Measurements from ENCODE around the gene OPALIN.

The OPALIN gene

GRCh38 chr10:96334616-96335526, 23.9 kb downstream of the OPALIN start:
- 65% methylated on average over 4 of the region's 5 CpGs for WGBS
- no peak overlapping the region for H3K9ac ChIP-seq (ENCODE audit: low read length)
- H3K36me3 ChIP-seq (ENCODE audit: control insufficient read depth in 1 of 2, insufficient read depth in 2 of 2, low read depth in 1 of 2, low read length in 2 of 2): no peaks in the 10 kb centered on the region
- no peak overlapping the region for H3K18ac ChIP-seq (ENCODE audit: low read depth in 1 of 2, low read length in 2 of 2)
- no peak overlapping the region for H3K27ac ChIP-seq (ENCODE audit: low read length, poor library complexity, severe bottlenecking)
- no peak overlapping the region for H2AK5ac ChIP-seq (ENCODE audit: low read length, severe bottlenecking)
- H3K4me2 ChIP-seq (ENCODE audit: low read length, poor library complexity, severe bottlenecking): no peak overlapping the region
- H2BK15ac ChIP-seq (ENCODE audit: low read depth, poor library complexity, severe bottlenecking): no peak overlapping the region
- H3K14ac ChIP-seq (ENCODE audit: low read length in 2 of 2): no peak overlapping the region
- no peaks in the 10 kb centered on the region for H3K9me3 ChIP-seq (ENCODE audit: control insufficient read depth, low read length)
- H3K4ac ChIP-seq (ENCODE audit: low read depth in 1 of 2, low read length in 2 of 2): no peak overlapping the region
- no peak overlapping the region for H2BK12ac ChIP-seq (ENCODE audit: low read length in 2 of 2)
- no peaks in the 10 kb centered on the region for H3K4me1 ChIP-seq (ENCODE audit: control insufficient read depth, insufficient read depth, low read depth, low read length)
- no peaks in the 10 kb centered on the region for H3K79me1 ChIP-seq (replicated peaks; ENCODE audit: low read length, poor library complexity, severe bottlenecking)
- no peak overlapping the region for H2BK120ac ChIP-seq (ENCODE audit: low read depth, low read length)
- peak; percentile 30 for DNase-seq
- H2AFZ ChIP-seq (ENCODE audit: low read depth, low read length): no peak overlapping the region
- no peak overlapping the region for H3K4me3 ChIP-seq (ENCODE audit: insufficient read depth in 1 of 2, low read depth in 1 of 2, low read length in 2 of 2)
- H3K27me3 ChIP-seq (ENCODE audit: control insufficient read depth in 1 of 2, insufficient read depth in 1 of 2, low read length in 2 of 2): peaks cover 31 to 42% of the 10 kb centered on the region in 2 experiments
- H4K91ac ChIP-seq (ENCODE audit: low read length): no peak overlapping the region
- no peak overlapping the region for H3K23ac ChIP-seq (ENCODE audit: low read length in 2 of 2)
- H2BK5ac ChIP-seq (ENCODE audit: low read depth, low read length, poor library complexity, severe bottlenecking): no peak overlapping the region
- no peak overlapping the region for H4K8ac ChIP-seq (ENCODE audit: low read length)

GRCh38 chr10:96333101-96333500, 25.7 kb downstream of the OPALIN start:
- H3K18ac ChIP-seq (ENCODE audit: low read depth in 1 of 2, low read length in 2 of 2): no peak overlapping the region
- H3K14ac ChIP-seq (ENCODE audit: low read length in 2 of 2): no peak overlapping the region
- no peak overlapping the region for H3K9ac ChIP-seq (ENCODE audit: low read length)
- 86% methylated on average over 1 of the region's 1 CpG for WGBS
- H4K8ac ChIP-seq (ENCODE audit: low read length): no peak overlapping the region
- no peak overlapping the region for H3K27ac ChIP-seq (ENCODE audit: low read length, poor library complexity, severe bottlenecking)
- H3K36me3 ChIP-seq (ENCODE audit: control insufficient read depth in 1 of 2, insufficient read depth in 2 of 2, low read depth in 1 of 2, low read length in 2 of 2): no peaks in the 10 kb centered on the region
- no peak overlapping the region for H3K4me3 ChIP-seq (ENCODE audit: insufficient read depth in 1 of 2, low read depth in 1 of 2, low read length in 2 of 2)
- no peak overlapping the region for H3K23ac ChIP-seq (ENCODE audit: low read length in 2 of 2)
- H3K27me3 ChIP-seq (ENCODE audit: control insufficient read depth in 1 of 2, insufficient read depth in 1 of 2, low read length in 2 of 2): peaks cover 33 to 42% of the 10 kb centered on the region in 2 experiments
- no peak overlapping the region for H2BK5ac ChIP-seq (ENCODE audit: low read depth, low read length, poor library complexity, severe bottlenecking)
- H3K4me1 ChIP-seq (ENCODE audit: control insufficient read depth, insufficient read depth, low read depth, low read length): no peaks in the 10 kb centered on the region
- H2AFZ ChIP-seq (ENCODE audit: low read depth, low read length): no peak overlapping the region
- no peak overlapping the region for H2BK120ac ChIP-seq (ENCODE audit: low read depth, low read length)
- H3K4me2 ChIP-seq (ENCODE audit: low read length, poor library complexity, severe bottlenecking): no peak overlapping the region
- H3K4ac ChIP-seq (ENCODE audit: low read depth in 1 of 2, low read length in 2 of 2): no peak overlapping the region
- H2BK15ac ChIP-seq (ENCODE audit: low read depth, poor library complexity, severe bottlenecking): no peak overlapping the region
- H4K91ac ChIP-seq (ENCODE audit: low read length): no peak overlapping the region
- no peak overlapping the region for H2AK5ac ChIP-seq (ENCODE audit: low read length, severe bottlenecking)
- DNase-seq: no peak
- no peaks in the 10 kb centered on the region for H3K9me3 ChIP-seq (ENCODE audit: control insufficient read depth, low read length)
- no peak overlapping the region for H2BK12ac ChIP-seq (ENCODE audit: low read length in 2 of 2)
- no peaks in the 10 kb centered on the region for H3K79me1 ChIP-seq (replicated peaks; ENCODE audit: low read length, poor library complexity, severe bottlenecking)

- H3K79me1 ChIP-seq (replicated peaks; ENCODE audit: low read length, poor library complexity, severe bottlenecking): no peaks in the 10 kb centered on the region
- no peak overlapping the region for H2AK5ac ChIP-seq (ENCODE audit: low read length, severe bottlenecking)
- H4K8ac ChIP-seq (ENCODE audit: low read length): no peak overlapping the region
- H4K91ac ChIP-seq (ENCODE audit: low read length): no peak overlapping the region
- H3K27ac ChIP-seq (ENCODE audit: low read length, poor library complexity, severe bottlenecking): no peak overlapping the region
- no peak overlapping the region for H3K4me2 ChIP-seq (ENCODE audit: low read length, poor library complexity, severe bottlenecking)
- no peak overlapping the region for H2BK15ac ChIP-seq (ENCODE audit: low read depth, poor library complexity, severe bottlenecking)
- no peak overlapping the region for H3K23ac ChIP-seq (ENCODE audit: low read length in 2 of 2)
- no peak for DNase-seq
- H3K36me3 ChIP-seq (ENCODE audit: control insufficient read depth in 1 of 2, insufficient read depth in 2 of 2, low read depth in 1 of 2, low read length in 2 of 2): no peaks in the 10 kb centered on the region
- H2AFZ ChIP-seq (ENCODE audit: low read depth, low read length): no peak overlapping the region
- H3K4me3 ChIP-seq (ENCODE audit: insufficient read depth in 1 of 2, low read depth in 1 of 2, low read length in 2 of 2): no peak overlapping the region
- H3K14ac ChIP-seq (ENCODE audit: low read length in 2 of 2): no peak overlapping the region
- H3K9ac ChIP-seq (ENCODE audit: low read length): no peak overlapping the region
- no peak overlapping the region for H3K18ac ChIP-seq (ENCODE audit: low read depth in 1 of 2, low read length in 2 of 2)
- no peaks in the 10 kb centered on the region for H3K4me1 ChIP-seq (ENCODE audit: control insufficient read depth, insufficient read depth, low read depth, low read length)
- no peak overlapping the region for H2BK120ac ChIP-seq (ENCODE audit: low read depth, low read length)
- no peak overlapping the region for H2BK5ac ChIP-seq (ENCODE audit: low read depth, low read length, poor library complexity, severe bottlenecking)
- WGBS: 78% methylated on average over 7 of the region's 7 CpGs
- no peak overlapping the region for H3K4ac ChIP-seq (ENCODE audit: low read depth in 1 of 2, low read length in 2 of 2)
- H2BK12ac ChIP-seq (ENCODE audit: low read length in 2 of 2): no peak overlapping the region
- peaks cover 49 to 55% of the 10 kb centered on the region in 2 experiments for H3K27me3 ChIP-seq (ENCODE audit: control insufficient read depth in 1 of 2, insufficient read depth in 1 of 2, low read length in 2 of 2)
- no peaks in the 10 kb centered on the region for H3K9me3 ChIP-seq (ENCODE audit: control insufficient read depth, low read length)
Observed at GRCh38 chr10:96327462-96327861, 31.3 kb downstream of the OPALIN start.

- Histone ChIP-seq H3K27ac (ENCODE audit: low read length, poor library complexity, severe bottlenecking) (no peak overlapping the region), H2AK5ac (ENCODE audit: low read length, severe bottlenecking) (no peak overlapping the region), H2BK15ac (ENCODE audit: low read depth, poor library complexity, severe bottlenecking) (no peak overlapping the region), H3K4me2 (ENCODE audit: low read length, poor library complexity, severe bottlenecking) (no peak overlapping the region), H2BK12ac (ENCODE audit: low read length in 2 of 2) (no peak overlapping the region), H3K27me3 (ENCODE audit: control insufficient read depth in 1 of 2, insufficient read depth in 1 of 2, low read length in 2 of 2) (peaks cover 41 to 51% of the 10 kb centered on the region in 2 experiments), H3K23ac (ENCODE audit: low read length in 2 of 2) (no peak overlapping the region), H3K4me1 (ENCODE audit: control insufficient read depth, insufficient read depth, low read depth, low read length) (no peaks in the 10 kb centered on the region), H3K18ac (ENCODE audit: low read depth in 1 of 2, low read length in 2 of 2) (no peak overlapping the region), H3K9me3 (ENCODE audit: control insufficient read depth, low read length) (no peaks in the 10 kb centered on the region), H3K79me1 (replicated peaks; ENCODE audit: low read length, poor library complexity, severe bottlenecking) (no peaks in the 10 kb centered on the region), H2BK5ac (ENCODE audit: low read depth, low read length, poor library complexity, severe bottlenecking) (no peak overlapping the region), H2BK120ac (ENCODE audit: low read depth, low read length) (no peak overlapping the region), H4K8ac (ENCODE audit: low read length) (no peak overlapping the region), H3K9ac (ENCODE audit: low read length) (no peak overlapping the region), H3K14ac (ENCODE audit: low read length in 2 of 2) (no peak overlapping the region), H3K36me3 (ENCODE audit: control insufficient read depth in 1 of 2, insufficient read depth in 2 of 2, low read depth in 1 of 2, low read length in 2 of 2) (no peaks in the 10 kb centered on the region), H3K4ac (ENCODE audit: low read depth in 1 of 2, low read length in 2 of 2) (no peak overlapping the region), H4K91ac (ENCODE audit: low read length) (no peak overlapping the region), H3K4me3 (ENCODE audit: insufficient read depth in 1 of 2, low read depth in 1 of 2, low read length in 2 of 2) (no peak overlapping the region), H2AFZ (ENCODE audit: low read depth, low read length) (no peak overlapping the region)
- 49% methylated on average over 2 of the region's 4 CpGs for WGBS
- DNase-seq: no peak
Observed at GRCh38 chr10:96325719-96326373, 33.0 kb downstream of the OPALIN start.

Data from mesenchymal stem cell (in vitro differentiated cells and primary cell).